SIG-M5 treated with dmso at 0.1 percent for 504 hours (cell line): Measurements from ENCODE around the gene PPP1R15A.
"Not testable (repeated sequence)": the region's sequence is repeated elsewhere in the genome, so short reads cannot be mapped to it uniquely, and the experiment has no call there.

ENCODE experiments used
- DNase-seq: peaks from one replicate; lab custom pipeline; 2025; ENCODE audit not compliant: unreplicated experiment; lab: John Stamatoyannopoulos, UW

PPP1R15A gene

GRCh38 chr19:48872182-48872883, at the start of gene PPP1R15A:
TSS of gene PPP1R15A (plus strand) at chr19:48872421. CDS start at chr19:48873234, 813 bp downstream.
- DNase-seq: peak; percentile 90

- DNase-seq: no peak
Measured at GRCh38 chr19:48822514-48822913, 49.7 kb upstream of the PPP1R15A start.

GRCh38 chr19:48826606-48827020, 45.6 kb upstream of the PPP1R15A start:
- no peak for DNase-seq

- DNase-seq: no peak
Measured at GRCh38 chr19:48830088-48830487, 42.1 kb upstream of the PPP1R15A start.

- no peak for DNase-seq
Measured at GRCh38 chr19:48830965-48831364, 41.3 kb upstream of the PPP1R15A start.

GRCh38 chr19:48833049-48833448, 39.2 kb upstream of the PPP1R15A start:
- no peak for DNase-seq

GRCh38 chr19:48833977-48834376, 38.2 kb upstream of the PPP1R15A start:
- DNase-seq: no peak

- DNase-seq: peak; percentile 83
Measured at GRCh38 chr19:48835734-48836088, 36.5 kb upstream of the PPP1R15A start.

- DNase-seq: no peak
Measured at GRCh38 chr19:48836089-48837017, 35.9 kb upstream of the PPP1R15A start, which contains the start of gene HSD17B14. TSS of gene HSD17B14 (minus strand) at chr19:48836491. CDS start at chr19:48836411, 80 bp downstream.

GRCh38 chr19:48837051-48837524, 35.1 kb upstream of the PPP1R15A start:
- peak; percentile 71 for DNase-seq

- no peak for DNase-seq
Measured at GRCh38 chr19:48837687-48838086, 34.5 kb upstream of the PPP1R15A start.

GRCh38 chr19:48841047-48841446, 31.2 kb upstream of the PPP1R15A start:
- DNase-seq: no peak

GRCh38 chr19:48841571-48841970, 30.6 kb upstream of the PPP1R15A start:
- no peak for DNase-seq

- peak; percentile 54 for DNase-seq
Measured at GRCh38 chr19:48842789-48843162, 29.4 kb upstream of the PPP1R15A start.

- DNase-seq: no peak
Measured at GRCh38 chr19:48844472-48844871, 27.7 kb upstream of the PPP1R15A start.

GRCh38 chr19:48845384-48845783, 26.8 kb upstream of the PPP1R15A start:
- DNase-seq: no peak

- not testable (repeated sequence) for DNase-seq
Measured at GRCh38 chr19:48846659-48847058, 25.6 kb upstream of the PPP1R15A start.

- no peak for DNase-seq
Measured at GRCh38 chr19:48852292-48852691, 19.9 kb upstream of the PPP1R15A start.

GRCh38 chr19:48853483-48853882, 18.7 kb upstream of the PPP1R15A start:
- DNase-seq: no peak

GRCh38 chr19:48854103-48854502, 18.1 kb upstream of the PPP1R15A start:
- DNase-seq: no peak

GRCh38 chr19:48856921-48857320, 15.3 kb upstream of the PPP1R15A start:
- no peak for DNase-seq
